IPS-18c (cell line): ENCODE data around the gene MYO9A.

Source experiments
- H3K4me3 ChIP-seq: 2 replicates; pipeline ENCODE4 v1.7.0; 2013; ENCODE audit warnings: low read depth, mild to moderate bottlenecking, low read length, moderate library complexity; ENCODE audit not compliant: insufficient read depth
- H3K9me3 ChIP-seq: one replicate; pipeline ENCODE4 v1.6.1; 2013; ENCODE audit warnings: mild to moderate bottlenecking, low read length, moderate library complexity; ENCODE audit not compliant: control insufficient read depth, insufficient read depth

The MYO9A gene

DNA sequence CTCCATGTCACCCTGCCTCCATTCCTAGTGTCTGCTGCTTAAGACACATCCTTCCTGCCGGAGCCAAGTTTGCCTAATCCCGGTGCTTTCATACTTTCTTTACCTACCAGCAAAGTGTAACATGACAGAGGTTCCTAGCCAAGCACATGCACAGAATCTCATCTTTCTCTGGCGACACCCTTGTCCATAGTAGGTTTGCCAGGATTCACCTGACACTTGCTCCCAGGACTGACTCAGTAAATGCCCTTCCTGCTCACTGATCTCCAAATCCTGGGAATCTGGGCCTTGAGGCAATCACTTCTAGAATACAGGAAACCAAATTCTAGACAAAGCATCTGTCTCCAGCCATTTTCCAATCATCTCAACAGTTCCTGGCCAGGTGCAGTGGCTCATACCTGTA, 317.8 kb downstream of the MYO9A start:
- H3K9me3 ChIP-seq = peaks cover 2% of the 10 kb centered on the region
- H3K4me3 ChIP-seq = no peak overlapping the region

DNA sequence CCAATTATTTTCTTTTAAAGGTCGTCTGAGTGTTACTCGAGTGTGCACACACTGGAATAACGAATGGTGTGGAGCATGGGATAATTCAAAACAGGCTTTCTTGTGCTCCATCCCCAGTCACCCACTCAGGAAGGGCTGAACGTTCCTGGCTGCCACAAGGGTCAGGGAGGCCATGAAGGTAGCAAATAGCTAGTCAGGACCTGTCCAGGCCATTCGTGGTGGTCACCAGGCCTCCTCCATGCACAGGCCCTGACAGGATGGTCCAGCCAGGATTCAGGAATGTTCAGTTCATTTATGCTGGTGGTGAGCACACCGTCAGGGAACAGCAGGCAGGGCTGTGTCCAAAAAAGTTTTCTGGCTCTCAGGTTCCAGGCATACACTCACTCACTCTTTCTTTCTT, 319.3 kb downstream of the MYO9A start:
- Histone ChIP-seq H3K9me3 (peaks cover 2% of the 10 kb centered on the region), H3K4me3 (no peak overlapping the region)

DNA sequence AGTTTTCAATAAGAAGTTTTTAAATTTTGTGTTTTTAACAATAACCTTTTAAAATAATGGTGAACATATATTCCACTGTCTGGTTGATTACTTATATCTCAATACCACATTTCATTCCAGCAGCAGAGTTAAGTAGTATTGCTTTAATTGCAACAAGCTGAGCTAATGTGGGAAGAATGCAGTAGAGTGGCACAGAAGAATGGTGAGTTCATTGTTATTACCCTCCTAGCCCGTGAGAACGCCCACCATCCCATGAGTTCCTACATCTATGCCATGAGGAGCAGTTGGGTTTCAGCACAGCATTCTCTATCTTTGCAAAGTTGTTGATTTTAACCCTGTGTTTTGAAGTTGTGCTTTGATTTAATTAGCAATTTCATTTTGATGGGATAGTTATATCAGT, 325.4 kb downstream of the MYO9A start:
- no peak overlapping the region for H3K4me3 ChIP-seq

DNA sequence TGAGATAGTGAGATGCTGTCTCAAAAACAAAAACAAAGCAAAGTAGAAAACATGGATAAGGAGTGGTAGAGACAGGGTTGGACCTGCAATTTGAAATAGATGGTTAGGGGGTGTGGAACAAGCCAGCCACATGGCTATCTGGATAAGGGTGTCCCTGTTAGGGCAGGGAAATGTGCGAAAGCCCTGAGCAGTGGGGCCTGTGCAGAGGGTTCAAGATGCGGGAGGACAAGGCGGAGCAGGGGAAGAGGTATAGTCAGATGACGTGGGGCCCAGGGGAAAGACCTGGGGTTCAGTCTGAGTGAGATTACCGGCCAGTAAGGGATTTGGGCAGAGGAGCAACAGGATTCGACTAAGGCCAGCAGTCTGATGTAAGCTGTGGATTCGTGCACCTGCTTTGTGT, 326.0 kb downstream of the MYO9A start:
- Histone ChIP-seq H3K9me3 (no peaks in the 10 kb centered on the region), H3K4me3 (no peak overlapping the region)

More for the DNA sequence above, 325.4 kb downstream of the MYO9A start:
- no peaks in the 10 kb centered on the region for H3K9me3 ChIP-seq

DNA sequence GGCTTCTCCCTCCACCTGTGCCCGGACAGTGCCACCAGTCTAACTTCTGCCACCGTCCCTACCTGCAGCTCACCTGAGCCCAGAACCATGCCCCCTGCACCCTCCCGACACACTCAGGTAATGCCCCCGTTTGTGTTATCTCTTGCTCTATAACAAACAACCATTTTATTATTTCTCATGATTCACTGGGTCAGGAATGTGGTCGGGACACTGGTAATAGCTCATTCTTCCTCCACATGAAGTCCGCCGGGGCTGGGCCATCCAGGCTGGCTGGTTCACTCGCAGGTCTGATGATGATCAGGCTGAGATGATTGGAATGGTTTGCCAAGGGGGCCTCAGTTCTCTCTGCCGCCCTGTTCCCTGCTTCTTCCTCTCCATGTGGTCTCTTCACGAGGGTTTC, 327.9 kb downstream of the MYO9A start:
- Histone ChIP-seq H3K4me3 (no peak overlapping the region), H3K9me3 (no peaks in the 10 kb centered on the region)

DNA sequence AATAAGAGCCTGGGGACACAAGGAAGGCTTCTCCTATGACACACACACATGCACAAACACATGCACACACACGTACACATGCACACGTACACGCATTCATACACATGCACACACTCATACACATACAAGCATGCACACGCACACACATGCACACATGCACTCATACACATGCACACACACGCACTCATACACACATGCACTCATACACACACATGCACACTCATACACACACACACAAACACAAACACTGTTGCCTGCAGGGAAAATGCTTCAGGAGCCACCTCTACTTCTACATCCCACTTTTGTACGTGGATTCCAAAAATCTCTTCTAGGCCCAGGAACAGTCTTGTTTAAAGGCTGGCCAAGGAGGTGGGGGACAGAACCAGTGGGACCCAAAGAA, 328.3 kb downstream of the MYO9A start:
- H3K4me3 ChIP-seq = no peak overlapping the region
- no peaks in the 10 kb centered on the region for H3K9me3 ChIP-seq

DNA sequence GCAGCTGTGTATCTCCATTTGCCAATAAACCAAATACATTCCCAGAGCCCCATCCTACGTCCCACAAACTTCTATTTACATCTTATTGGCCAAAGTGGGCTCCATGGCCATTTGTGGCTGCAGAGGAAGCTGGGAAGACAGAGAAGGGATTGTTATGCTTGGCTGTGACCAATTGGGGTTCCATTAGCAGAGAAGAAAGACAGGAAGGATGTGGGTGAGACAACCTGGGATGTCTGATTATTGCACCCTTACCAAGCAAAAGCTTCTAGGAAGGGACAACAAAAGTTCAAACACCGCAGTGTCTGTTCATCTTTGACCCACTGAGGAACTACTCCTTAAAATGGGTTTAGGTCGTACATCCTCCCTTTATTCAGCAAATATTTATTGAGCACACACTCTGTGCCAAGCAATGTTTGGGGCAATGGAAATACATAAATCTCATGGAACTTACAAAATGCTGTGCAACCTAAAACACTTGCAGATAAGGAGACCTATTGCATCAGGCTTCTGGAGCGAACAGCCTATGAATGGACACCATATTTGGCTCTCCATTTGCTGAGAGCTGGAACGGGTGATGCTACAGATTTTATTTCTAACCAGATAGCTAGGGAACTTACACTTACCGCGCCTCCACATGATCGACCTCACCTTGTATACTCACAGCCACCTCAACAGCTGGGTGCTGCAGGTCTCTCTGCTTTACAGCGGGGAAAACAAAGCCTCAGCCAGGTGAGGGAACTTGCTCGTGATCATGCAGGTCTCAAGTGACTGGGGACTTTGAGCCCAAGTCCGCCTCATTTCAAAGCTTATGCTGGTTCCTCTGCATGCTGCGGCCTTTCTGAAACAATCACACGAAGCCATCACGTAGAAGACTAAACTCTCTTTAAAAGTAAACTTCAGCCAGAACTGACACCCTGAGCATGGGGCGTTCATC, 329.0 kb downstream of the MYO9A start:
- Histone ChIP-seq H3K9me3 (no peaks in the 10 kb centered on the region), H3K4me3 (no peak overlapping the region)

DNA sequence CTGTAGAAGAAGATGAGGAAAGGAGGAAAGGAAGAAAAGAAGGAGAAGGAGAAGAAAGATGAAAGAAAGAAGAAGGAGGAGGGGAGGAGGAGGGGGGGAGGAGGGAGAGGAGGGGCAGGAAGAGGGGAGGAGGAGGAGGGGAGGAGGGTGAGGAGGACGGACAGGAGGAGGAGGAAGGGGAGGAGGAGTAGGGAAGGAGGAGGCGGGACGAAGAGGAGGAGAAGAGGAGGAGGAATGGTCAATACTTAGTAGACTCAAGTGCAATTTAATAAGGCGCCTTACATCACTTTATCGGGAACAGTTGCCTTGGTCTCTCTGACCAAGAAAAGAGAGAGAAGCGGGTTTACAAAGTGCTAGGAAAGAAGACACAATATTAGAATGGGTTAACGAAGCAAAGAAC, 331.3 kb downstream of the MYO9A start:
- Histone ChIP-seq H3K4me3 (no peak overlapping the region), H3K9me3 (no peaks in the 10 kb centered on the region)

DNA sequence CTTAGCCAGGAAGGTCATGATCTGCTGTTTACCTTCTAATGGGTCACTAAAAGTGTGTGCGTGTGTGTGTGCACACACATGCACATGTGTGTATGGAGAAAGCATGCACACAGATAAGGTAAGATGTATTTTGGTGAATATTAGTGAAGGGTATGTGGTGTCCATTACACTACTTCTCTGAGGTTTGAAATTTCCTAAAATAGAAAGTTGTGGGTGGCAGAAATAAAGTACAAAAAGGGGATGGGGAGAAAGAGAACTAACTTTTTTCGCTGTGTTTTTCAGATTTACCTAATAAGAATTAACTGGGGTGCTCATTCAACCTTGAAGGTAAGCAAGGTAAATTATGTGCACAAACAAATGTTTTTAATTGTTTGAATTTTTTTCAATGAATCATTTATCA, 332.0 kb downstream of the MYO9A start:
- Histone ChIP-seq H3K4me3 (no peak overlapping the region), H3K9me3 (no peaks in the 10 kb centered on the region)

DNA sequence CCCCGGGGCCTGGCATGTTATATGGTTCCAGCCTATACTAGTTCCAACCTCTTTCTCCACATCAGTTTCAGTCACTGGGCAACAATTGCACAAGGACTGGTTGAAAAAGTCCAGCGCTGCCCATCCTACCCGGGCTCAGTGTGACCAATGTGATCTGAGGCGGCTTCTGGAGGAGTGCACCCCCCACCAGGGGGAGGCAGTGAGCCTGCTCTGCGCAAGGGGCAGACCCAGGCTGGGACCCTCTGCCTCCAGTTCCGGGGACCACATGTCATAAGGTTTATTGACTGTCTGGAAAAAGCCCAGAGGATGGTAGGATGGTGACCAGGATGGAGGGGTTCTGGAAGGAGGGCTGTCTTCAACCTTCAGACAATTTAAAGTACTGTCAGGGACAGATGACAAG, 333.2 kb downstream of the MYO9A start:
- Histone ChIP-seq H3K4me3 (no peak overlapping the region), H3K9me3 (no peaks in the 10 kb centered on the region)

DNA sequence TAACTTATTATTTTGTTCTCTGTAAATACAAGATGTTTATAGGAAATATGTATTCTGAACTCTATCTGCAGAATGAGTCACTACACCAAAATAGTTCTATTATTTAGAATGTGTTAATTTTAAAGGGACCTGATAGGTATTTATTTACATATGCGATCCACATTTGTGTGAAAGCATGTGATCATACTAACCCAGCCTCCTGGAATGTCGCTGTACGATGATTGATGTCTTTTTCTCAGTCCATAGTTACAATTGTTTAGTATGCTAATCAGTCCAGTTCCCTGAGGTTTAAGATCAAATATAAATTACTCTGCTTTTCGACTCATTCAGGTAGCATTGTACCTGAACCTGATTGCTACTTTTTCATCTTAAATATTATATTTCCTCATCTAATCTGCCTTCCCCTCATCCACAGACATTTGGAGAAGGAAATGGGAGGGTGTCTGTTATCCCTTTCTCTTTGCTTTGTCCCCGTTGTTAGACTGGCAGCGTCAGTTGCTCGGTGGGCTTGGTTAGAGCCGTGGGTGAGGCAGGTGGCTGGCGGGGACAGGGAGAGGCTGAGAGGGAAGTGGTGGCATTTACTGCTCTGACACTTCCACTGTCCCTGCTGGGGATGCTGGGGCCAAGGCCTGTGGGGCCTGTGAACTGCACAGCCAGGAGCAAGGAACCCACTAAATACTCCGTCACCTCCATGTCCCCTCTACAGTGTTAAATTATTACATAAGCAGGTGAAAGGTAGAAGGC, 335.4 kb downstream of the MYO9A start:
- H3K4me3 ChIP-seq = no peak overlapping the region
- H3K9me3 ChIP-seq = no peaks in the 10 kb centered on the region

DNA sequence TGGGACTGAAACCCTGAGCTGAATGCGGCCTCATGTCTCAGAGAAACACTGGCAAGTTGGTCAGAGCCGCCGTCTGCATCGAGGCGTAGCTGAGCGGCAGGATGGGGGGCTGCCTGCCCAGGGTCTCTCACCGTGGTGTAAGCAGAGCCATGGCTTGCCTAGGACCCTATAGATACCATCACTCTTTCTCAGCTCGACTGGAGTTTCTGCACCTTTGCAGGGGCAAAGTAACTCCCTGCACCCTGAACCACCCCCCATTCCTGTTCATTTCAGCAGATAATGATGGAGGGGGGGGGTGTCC, 336.0 kb downstream of the MYO9A start:
- Histone ChIP-seq H3K4me3 (no peak overlapping the region), H3K9me3 (no peaks in the 10 kb centered on the region)

DNA sequence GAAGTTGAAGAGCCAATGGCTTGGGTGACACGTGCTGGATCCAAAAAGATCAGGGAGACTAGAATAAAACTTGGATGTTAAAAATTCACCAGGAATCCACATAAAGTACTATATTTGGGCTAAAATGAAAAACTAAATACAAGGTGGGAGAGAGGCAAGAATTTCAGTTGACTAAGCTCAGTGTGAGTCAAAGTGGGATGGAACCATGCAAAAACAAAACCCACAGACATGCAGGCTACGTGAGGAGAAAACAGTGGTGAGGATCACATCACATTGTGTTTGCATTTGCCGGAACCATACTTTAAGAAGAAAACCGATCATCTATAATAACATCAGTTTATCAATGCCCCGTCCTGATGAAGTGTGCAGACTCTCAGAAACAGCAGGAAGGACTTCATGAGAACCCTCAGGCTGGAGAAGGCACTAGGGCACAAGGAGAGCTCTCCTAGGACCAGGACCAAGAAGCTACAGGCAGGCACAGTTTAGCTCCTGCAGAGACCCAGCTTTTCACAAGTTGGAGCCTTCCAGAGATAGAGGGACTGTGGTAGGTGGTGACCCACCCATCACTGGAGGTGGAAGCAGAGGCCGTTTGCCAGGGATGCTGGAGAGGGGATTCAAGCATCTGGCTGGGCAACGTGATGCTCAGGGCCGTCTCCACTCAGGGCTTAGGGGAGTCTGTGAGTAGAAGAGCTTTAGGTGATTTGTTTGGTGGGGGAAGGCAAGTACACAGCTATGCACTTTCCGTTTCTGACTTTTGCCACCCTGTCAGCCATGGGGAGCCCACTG, 336.6 kb downstream of the MYO9A start:
- Histone ChIP-seq H3K4me3 (no peak overlapping the region), H3K9me3 (no peaks in the 10 kb centered on the region)

DNA sequence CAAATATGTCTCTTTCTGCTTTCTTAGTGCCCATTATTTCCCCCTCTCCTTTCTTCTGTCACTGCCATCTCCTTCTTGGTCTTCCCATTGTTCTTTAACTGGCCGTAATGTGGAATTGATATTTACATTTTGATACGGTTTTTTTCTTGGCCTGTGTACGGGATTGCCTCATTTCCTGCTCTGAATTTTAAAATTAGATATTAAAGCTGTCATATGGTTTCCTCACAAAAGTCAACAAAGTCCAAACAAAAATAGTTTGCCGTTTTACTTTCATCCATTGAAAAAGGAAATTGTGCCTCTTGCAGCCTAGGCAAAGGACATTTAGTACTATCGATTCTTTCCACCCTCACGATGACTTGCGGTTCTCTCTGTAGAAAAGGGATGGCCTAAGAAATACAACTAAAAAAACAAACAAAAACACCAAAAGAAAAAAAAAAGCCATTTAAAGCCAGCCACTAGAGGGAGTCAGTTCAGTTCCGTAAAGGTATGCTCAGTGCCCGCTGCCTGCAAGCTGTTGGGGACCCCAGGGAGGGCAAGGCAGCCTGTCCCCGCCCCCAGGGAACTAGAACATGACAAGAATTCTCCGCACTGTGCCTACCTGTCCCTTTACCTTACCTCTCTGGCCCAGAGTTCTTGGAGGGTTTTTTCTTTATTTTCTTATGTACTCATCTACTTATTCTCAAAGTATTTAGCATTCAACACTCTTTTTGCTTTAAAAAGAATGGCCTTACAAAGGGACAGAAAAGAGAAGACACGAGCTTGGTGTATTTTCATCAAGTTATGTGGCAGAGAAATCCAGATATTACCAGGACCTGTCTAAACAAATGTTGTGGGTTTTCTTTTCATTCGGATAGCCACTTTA, 337.6 kb downstream of the MYO9A start:
- Histone ChIP-seq H3K4me3 (no peak overlapping the region), H3K9me3 (no peaks in the 10 kb centered on the region)

DNA sequence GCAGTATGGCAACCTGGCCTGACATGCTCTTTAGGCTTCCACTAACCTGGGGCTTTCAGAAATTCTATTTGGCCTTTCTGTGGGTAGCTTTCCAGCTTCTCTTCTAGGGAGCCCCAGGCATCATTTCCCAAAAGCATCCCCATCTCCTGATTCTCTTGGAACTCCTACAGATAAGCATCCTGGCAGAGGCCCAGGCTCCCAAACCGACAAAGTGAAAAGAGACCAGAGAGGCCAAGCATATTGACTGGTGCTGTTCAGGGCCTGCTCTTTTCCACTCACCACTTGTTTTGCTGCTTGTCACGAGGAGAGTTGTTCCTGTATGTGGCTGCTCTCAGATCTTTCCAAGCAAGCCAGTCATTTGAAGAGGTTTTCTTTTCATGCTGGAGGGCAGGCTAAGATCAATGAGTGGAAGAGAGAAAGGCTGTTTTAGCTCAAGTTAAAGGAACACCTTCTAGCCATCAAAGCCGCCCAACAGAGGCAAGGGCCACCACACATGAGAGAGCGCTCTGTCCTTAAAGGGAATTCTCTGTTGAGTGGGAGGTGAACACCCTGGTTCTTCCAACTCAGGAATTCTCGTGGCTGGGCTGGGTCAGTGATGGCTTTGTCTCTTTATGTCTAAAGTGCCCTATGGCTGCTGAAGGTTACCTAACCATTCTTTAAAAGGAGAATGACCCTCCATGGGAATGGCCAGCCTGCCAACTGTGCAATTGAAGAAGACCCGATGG, 338.7 kb downstream of the MYO9A start:
- no peaks in the 10 kb centered on the region for H3K9me3 ChIP-seq
- no peak overlapping the region for H3K4me3 ChIP-seq

DNA sequence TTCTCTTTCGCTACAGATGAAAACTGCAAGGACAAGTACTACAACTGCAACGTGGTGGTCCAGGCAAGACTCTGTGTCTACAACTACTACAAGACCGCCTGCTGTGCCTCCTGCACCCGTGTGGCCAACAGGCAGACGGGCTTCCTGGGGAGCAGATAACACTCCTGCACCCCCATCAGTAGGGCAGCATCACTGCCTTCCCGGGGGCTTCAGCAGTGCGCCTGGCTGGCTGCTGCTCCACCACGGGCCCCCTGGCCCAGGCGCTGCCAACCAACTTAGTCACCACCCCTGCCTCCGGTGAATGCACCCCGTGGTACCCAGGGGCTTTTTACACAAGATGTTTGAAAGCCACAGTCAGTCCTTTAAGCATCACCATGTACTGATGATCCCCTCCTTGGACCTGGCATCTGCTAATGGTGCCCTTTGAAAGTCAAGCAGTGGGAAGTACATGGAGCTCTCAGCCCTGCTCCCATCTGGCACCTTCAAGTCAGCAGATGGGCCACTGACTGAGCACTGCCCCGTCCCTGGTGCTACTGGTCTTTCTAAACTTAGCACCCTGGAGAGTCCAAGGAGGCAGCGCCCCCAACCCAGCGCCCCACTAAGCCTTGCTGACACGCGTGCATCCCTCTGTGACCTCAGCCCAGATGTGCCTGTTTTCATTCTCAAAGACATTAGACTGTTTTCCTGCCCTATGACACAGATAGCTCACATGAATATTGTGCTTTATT, 340.6 kb downstream of the MYO9A start:
- no peak overlapping the region for H3K4me3 ChIP-seq
- no peaks in the 10 kb centered on the region for H3K9me3 ChIP-seq
